Measurements from ENCODE around the gene USP25.

Gene USP25

DNA sequence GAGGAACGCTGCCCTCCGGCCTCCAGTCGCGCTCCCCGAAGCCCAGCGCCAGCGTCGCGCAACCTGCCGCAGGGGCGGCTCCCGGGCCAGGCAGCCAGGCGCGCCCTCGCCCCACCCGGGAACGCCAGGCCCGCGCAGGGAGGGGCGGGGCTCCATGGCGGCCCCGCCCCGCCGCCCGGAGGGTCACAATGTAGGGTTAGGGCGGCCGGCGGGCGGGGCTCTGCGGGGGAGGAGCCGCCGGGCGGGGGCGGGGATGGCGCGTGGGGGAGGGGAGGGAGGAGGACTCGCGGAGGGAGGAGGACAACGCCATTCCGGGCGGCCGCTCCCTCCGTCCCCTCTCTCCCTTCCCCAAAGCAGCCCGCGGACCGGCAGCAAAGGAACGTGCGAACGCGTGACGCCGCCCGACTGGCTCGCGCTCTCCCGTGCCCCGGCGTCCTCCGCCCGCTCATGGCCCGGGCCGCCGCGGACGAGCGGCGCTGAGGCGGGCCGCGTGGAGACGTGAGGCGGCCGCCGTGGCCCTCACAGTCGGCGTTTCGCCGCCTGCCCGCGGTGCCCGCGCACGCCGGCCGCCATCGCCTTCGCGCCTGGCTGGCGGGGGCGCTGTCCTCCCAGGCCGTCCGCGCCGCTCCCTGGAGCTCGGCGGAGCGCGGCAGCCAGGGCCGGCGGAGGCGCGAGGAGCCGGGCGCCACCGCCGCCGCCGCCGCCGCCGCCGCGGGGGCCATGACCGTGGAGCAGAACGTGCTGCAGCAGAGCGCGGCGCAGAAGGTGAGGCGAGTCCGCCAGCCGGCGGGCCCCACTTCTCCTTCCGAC lies at the start of gene USP25:
Gene USP25 (plus strand): TSS at position 309 of the 810 bp plus-strand sequence. CDS start 412 bp downstream, at position 721.
- DNase-seq (ENCODE audit: extremely low spot score) = peak; percentile 92
- POLR2A ChIA-PET = interaction anchor here (0.8 to 1.3 kb wide), 2 partner anchors 32 to 33 kb away, joined by 3 read pairs; no protein-coding TSS in a partner anchor

DNA sequence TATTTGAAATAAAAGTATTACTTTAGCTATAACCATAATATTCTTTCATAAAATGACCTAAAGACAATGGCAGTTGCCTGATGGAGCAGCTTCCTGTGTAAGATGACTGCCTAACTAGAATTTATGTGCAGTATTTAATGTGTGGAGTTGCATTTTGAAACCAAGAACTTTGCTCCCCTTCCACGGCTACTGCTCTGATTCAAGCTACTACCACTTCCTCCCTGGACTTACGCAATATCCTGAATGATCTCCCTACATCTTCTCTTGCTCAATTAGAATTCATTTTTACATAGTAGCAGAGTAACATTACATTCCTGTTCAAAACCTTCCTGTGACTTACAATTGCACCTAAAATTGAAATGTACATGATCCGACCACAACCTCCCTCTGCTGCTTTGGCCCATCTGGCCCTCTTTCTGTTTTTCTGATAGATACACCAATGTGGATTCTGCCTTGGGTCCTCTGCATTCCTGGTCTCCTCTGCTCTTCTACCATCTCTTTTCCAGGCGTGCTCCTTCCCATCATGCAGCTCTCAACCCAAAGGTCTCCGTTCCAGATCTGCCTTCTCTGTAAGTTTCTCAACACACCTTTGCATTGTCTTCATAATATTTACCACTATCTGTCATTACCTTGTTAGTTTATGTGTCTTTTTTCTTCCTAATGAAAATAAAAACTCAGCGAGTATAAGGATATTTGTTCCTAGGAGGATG lies 47.4 kb upstream of the USP25 start:
- DNase-seq (ENCODE audit: extremely low spot score) = no peak
- TF ChIP-seq ELF4 (IDR thresholded peaks at IDR 0.05) (no peak), TARDBP (IDR thresholded peaks at IDR 0.05) (no peak), NFRKB (IDR thresholded peaks at IDR 0.05) (no peak), ZNF384 (IDR thresholded peaks at IDR 0.05) (no peak), FOXA1 (IDR thresholded peaks at IDR 0.05) (no peak), LEF1 (IDR thresholded peaks at IDR 0.05; ENCODE audit: borderline replicate concordance) (no peak), PKNOX1 (IDR thresholded peaks at IDR 0.05) (no peak), FOXM1 (IDR thresholded peaks at IDR 0.05; ENCODE audit: borderline replicate concordance) (no peak), FOXK2 (IDR thresholded peaks at IDR 0.05) (no peak), ARNT (IDR thresholded peaks at IDR 0.05) (no peak), SUZ12 (IDR thresholded peaks at IDR 0.05) (no peak), HDGF (IDR thresholded peaks at IDR 0.05; ENCODE audit: borderline replicate concordance) (no peak), SP1 (IDR thresholded peaks at IDR 0.05) (no peak)
- ChIA-PET CTCF (no interaction called here), POLR2A (no interaction called here)

More for the DNA sequence above, at the start of gene USP25:
- CTCF ChIA-PET = no interaction called here
- TF ChIP-seq CTBP1 (IDR thresholded peaks at IDR 0.05; ENCODE audit: borderline replicate concordance) (no peak), TARDBP (IDR thresholded peaks at IDR 0.05) (no peak), FOXK2 (IDR thresholded peaks at IDR 0.05) (no peak), BHLHE40 (IDR thresholded peaks at IDR 0.05; ENCODE audit: borderline replicate concordance) (no peak), ARNT (IDR thresholded peaks at IDR 0.05) (peak; percentile 72; the same call in 1 of the 2 replicates), ELF4 (IDR thresholded peaks at IDR 0.05) (no peak), SUZ12 (IDR thresholded peaks at IDR 0.05) (no peak), LEF1 (IDR thresholded peaks at IDR 0.05; ENCODE audit: borderline replicate concordance) (no peak)

- no peak for DNase-seq (ENCODE audit: extremely low spot score)
- CTCF ChIA-PET = no interaction called here
- POLR2A ChIA-PET = no interaction called here
- TF ChIP-seq NFRKB (IDR thresholded peaks at IDR 0.05) (no peak), ARNT (IDR thresholded peaks at IDR 0.05) (no peak), HDGF (IDR thresholded peaks at IDR 0.05; ENCODE audit: borderline replicate concordance) (no peak), LEF1 (IDR thresholded peaks at IDR 0.05; ENCODE audit: borderline replicate concordance) (no peak)
These were observed 46.8 kb upstream of the USP25 start for GRCh38 chr21:15682977-15683376.

DNA sequence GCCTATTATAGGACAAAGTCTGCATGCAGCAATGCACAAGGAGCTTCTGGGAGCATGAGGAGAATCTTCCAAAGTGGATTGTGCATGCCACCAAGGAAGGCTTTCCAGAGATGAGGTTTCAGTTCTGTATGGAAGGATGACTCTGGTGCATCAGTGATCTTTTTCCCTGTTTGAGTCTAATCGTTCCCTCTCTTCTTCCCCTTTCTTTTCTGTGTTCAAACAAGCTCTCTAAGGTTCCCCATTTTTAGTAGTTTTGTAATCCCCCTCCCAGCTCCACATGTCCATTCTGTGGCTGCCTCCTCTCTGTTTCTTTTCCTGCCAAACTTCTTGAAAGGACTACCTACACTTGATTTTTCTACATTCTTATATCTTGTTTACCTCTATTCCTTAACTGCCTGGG lies 43.3 kb upstream of the USP25 start:
- CTCF ChIA-PET = no interaction called here
- no peak for DNase-seq (ENCODE audit: extremely low spot score)
- TF ChIP-seq LEF1 (IDR thresholded peaks at IDR 0.05; ENCODE audit: borderline replicate concordance) = no peak
- TF ChIP-seq SP1 (IDR thresholded peaks at IDR 0.05) = no peak
- POLR2A ChIA-PET = no interaction called here

- no peak for DNase-seq (ENCODE audit: extremely low spot score)
- TF ChIP-seq NFRKB (IDR thresholded peaks at IDR 0.05) (no peak), ARNT (IDR thresholded peaks at IDR 0.05) (no peak), ZNF384 (IDR thresholded peaks at IDR 0.05) (no peak), HDGF (IDR thresholded peaks at IDR 0.05; ENCODE audit: borderline replicate concordance) (no peak), CTBP1 (IDR thresholded peaks at IDR 0.05; ENCODE audit: borderline replicate concordance) (no peak), LEF1 (IDR thresholded peaks at IDR 0.05; ENCODE audit: borderline replicate concordance) (no peak), SP1 (IDR thresholded peaks at IDR 0.05) (no peak), SUZ12 (IDR thresholded peaks at IDR 0.05) (no peak), TARDBP (IDR thresholded peaks at IDR 0.05) (no peak), FOXA1 (IDR thresholded peaks at IDR 0.05) (no peak), PKNOX1 (IDR thresholded peaks at IDR 0.05) (no peak), L3MBTL2 (conservative IDR thresholded peaks at IDR 0.05) (no peak), FOXM1 (IDR thresholded peaks at IDR 0.05; ENCODE audit: borderline replicate concordance) (no peak), BHLHE40 (IDR thresholded peaks at IDR 0.05; ENCODE audit: borderline replicate concordance) (no peak), ELF4 (IDR thresholded peaks at IDR 0.05) (no peak), FOXK2 (IDR thresholded peaks at IDR 0.05) (no peak)
- CTCF ChIA-PET = no interaction called here
- POLR2A ChIA-PET = no interaction called here
These were observed 42.6 kb upstream of the USP25 start for GRCh38 chr21:15687208-15687607.

- CTCF ChIA-PET = no interaction called here
- TF ChIP-seq PKNOX1 (IDR thresholded peaks at IDR 0.05) (no peak), FOXK2 (IDR thresholded peaks at IDR 0.05) (no peak), TARDBP (IDR thresholded peaks at IDR 0.05) (no peak), CTBP1 (IDR thresholded peaks at IDR 0.05; ENCODE audit: borderline replicate concordance) (no peak), ZNF384 (IDR thresholded peaks at IDR 0.05) (no peak), NFRKB (IDR thresholded peaks at IDR 0.05) (no peak), FOXA1 (IDR thresholded peaks at IDR 0.05) (no peak), HDGF (IDR thresholded peaks at IDR 0.05; ENCODE audit: borderline replicate concordance) (no peak), BHLHE40 (IDR thresholded peaks at IDR 0.05; ENCODE audit: borderline replicate concordance) (no peak)
- POLR2A ChIA-PET = no interaction called here
- no peak for DNase-seq (ENCODE audit: extremely low spot score)
These were observed 41.8 kb upstream of the USP25 start for GRCh38 chr21:15688016-15688415.

All from HEK293T (cell line).